ENCODE results near the gene NUDT12. TPM values are rescaled to one million over a fixed set of nuclear protein-coding genes. Genes with fewer than 3 reads are reported as not detected.

Gene NUDT12
- 1 to 10 TPM; 5.3 to 5.5 TPM for total RNA-seq

GRCh38 chr5:103562453-103563157, at the start of gene NUDT12:
NUDT12 (minus strand) TSS chr5:103562789; CDS start chr5:103560248, 2,541 bp downstream.
- Mint-ChIP-seq H3K4me1 (peaks cover 10% of the 10 kb centered on the region), H3K27me3 (no peaks in the 10 kb centered on the region), H3K4me3 (peak within 1 kb of the TSS; percentile 89), H3K36me3 (peaks cover 2% of the 10 kb centered on the region), H3K27ac (peak within 1 kb of the TSS; percentile 83), H3K9me3 (no peaks in the 10 kb centered on the region)
- peak; percentile 79 for DNase-seq

- no peak overlapping the region for H3K27ac Mint-ChIP-seq
- DNase-seq = no peak
- H3K36me3 Mint-ChIP-seq = no peaks in the 10 kb centered on the region
- no peak overlapping the region for H3K4me3 Mint-ChIP-seq
- no peaks in the 10 kb centered on the region for H3K4me1 Mint-ChIP-seq
- no peaks in the 10 kb centered on the region for H3K27me3 Mint-ChIP-seq
- H3K9me3 Mint-ChIP-seq = no peaks in the 10 kb centered on the region
These were observed 44.8 kb upstream of the NUDT12 start for GRCh38 chr5:103607346-103607745.

GRCh38 chr5:103605277-103605676, 42.7 kb upstream of the NUDT12 start:
- no peak for DNase-seq
- Mint-ChIP-seq H3K36me3 (no peaks in the 10 kb centered on the region), H3K27ac (no peak overlapping the region), H3K9me3 (no peaks in the 10 kb centered on the region), H3K4me3 (no peak overlapping the region), H3K4me1 (no peaks in the 10 kb centered on the region), H3K27me3 (no peaks in the 10 kb centered on the region)

GRCh38 chr5:103602438-103602837, 39.8 kb upstream of the NUDT12 start:
- H3K9me3 Mint-ChIP-seq = no peaks in the 10 kb centered on the region

GRCh38 chr5:103601314-103601713, 38.7 kb upstream of the NUDT12 start:
- Mint-ChIP-seq H3K4me3 (no peak overlapping the region), H3K27me3 (no peaks in the 10 kb centered on the region), H3K9me3 (no peaks in the 10 kb centered on the region), H3K4me1 (no peaks in the 10 kb centered on the region), H3K27ac (no peak overlapping the region), H3K36me3 (no peaks in the 10 kb centered on the region)
- no peak for DNase-seq

More at GRCh38 chr5:103602438-103602837, 39.8 kb upstream of the NUDT12 start:
- DNase-seq = no peak
- Mint-ChIP-seq H3K4me3 (no peak overlapping the region), H3K4me1 (no peaks in the 10 kb centered on the region), H3K36me3 (no peaks in the 10 kb centered on the region), H3K27ac (no peak overlapping the region), H3K27me3 (no peaks in the 10 kb centered on the region)

- DNase-seq = no peak
- H3K4me1 Mint-ChIP-seq = no peaks in the 10 kb centered on the region
These were observed 37.5 kb upstream of the NUDT12 start for GRCh38 chr5:103600086-103600485.

GRCh38 chr5:103598997-103599566, 36.5 kb upstream of the NUDT12 start:
- DNase-seq = no peak
- no peaks in the 10 kb centered on the region for H3K36me3 Mint-ChIP-seq
- H3K4me3 Mint-ChIP-seq = no peak overlapping the region
- no peak overlapping the region for H3K27ac Mint-ChIP-seq
- no peaks in the 10 kb centered on the region for H3K27me3 Mint-ChIP-seq
- H3K9me3 Mint-ChIP-seq = no peaks in the 10 kb centered on the region
- H3K4me1 Mint-ChIP-seq = no peaks in the 10 kb centered on the region

More at GRCh38 chr5:103600086-103600485, 37.5 kb upstream of the NUDT12 start:
- Mint-ChIP-seq H3K27ac (no peak overlapping the region), H3K27me3 (no peaks in the 10 kb centered on the region), H3K4me3 (no peak overlapping the region), H3K36me3 (no peaks in the 10 kb centered on the region), H3K9me3 (no peaks in the 10 kb centered on the region)

GRCh38 chr5:103590221-103590620, 27.6 kb upstream of the NUDT12 start:
- no peaks in the 10 kb centered on the region for H3K4me1 Mint-ChIP-seq
- H3K36me3 Mint-ChIP-seq = no peaks in the 10 kb centered on the region
- H3K27me3 Mint-ChIP-seq = no peaks in the 10 kb centered on the region
- no peak overlapping the region for H3K4me3 Mint-ChIP-seq
- H3K27ac Mint-ChIP-seq = no peak overlapping the region
- DNase-seq = no peak
- no peaks in the 10 kb centered on the region for H3K9me3 Mint-ChIP-seq

GRCh38 chr5:103589776-103590175, 27.2 kb upstream of the NUDT12 start:
- no peak for DNase-seq
- Mint-ChIP-seq H3K4me1 (no peaks in the 10 kb centered on the region), H3K27me3 (no peaks in the 10 kb centered on the region), H3K9me3 (no peaks in the 10 kb centered on the region), H3K27ac (no peak overlapping the region), H3K4me3 (no peak overlapping the region), H3K36me3 (no peaks in the 10 kb centered on the region)

- H3K4me1 Mint-ChIP-seq = no peaks in the 10 kb centered on the region
- no peaks in the 10 kb centered on the region for H3K36me3 Mint-ChIP-seq
- no peak overlapping the region for H3K4me3 Mint-ChIP-seq
- H3K27me3 Mint-ChIP-seq = no peaks in the 10 kb centered on the region
- DNase-seq = no peak
- no peaks in the 10 kb centered on the region for H3K9me3 Mint-ChIP-seq
- no peak overlapping the region for H3K27ac Mint-ChIP-seq
These were observed 26.8 kb upstream of the NUDT12 start for GRCh38 chr5:103589357-103589756.

- DNase-seq = no peak
- H3K27ac Mint-ChIP-seq = no peak overlapping the region
- H3K36me3 Mint-ChIP-seq = no peaks in the 10 kb centered on the region
These were observed 24.7 kb upstream of the NUDT12 start for GRCh38 chr5:103587185-103587748.

GRCh38 chr5:103582364-103582763, 19.8 kb upstream of the NUDT12 start:
- Mint-ChIP-seq H3K9me3 (no peaks in the 10 kb centered on the region), H3K36me3 (no peaks in the 10 kb centered on the region), H3K4me3 (no peak overlapping the region), H3K27ac (no peak overlapping the region), H3K27me3 (peaks cover 5% of the 10 kb centered on the region), H3K4me1 (no peaks in the 10 kb centered on the region)
- no peak for DNase-seq

More at GRCh38 chr5:103587185-103587748, 24.7 kb upstream of the NUDT12 start:
- H3K27me3 Mint-ChIP-seq = no peaks in the 10 kb centered on the region
- H3K9me3 Mint-ChIP-seq = no peaks in the 10 kb centered on the region
- no peaks in the 10 kb centered on the region for H3K4me1 Mint-ChIP-seq
- H3K4me3 Mint-ChIP-seq = no peak overlapping the region

- Mint-ChIP-seq H3K4me3 (no peak overlapping the region), H3K27ac (no peak overlapping the region), H3K9me3 (no peaks in the 10 kb centered on the region), H3K4me1 (no peaks in the 10 kb centered on the region), H3K27me3 (peaks cover 5% of the 10 kb centered on the region), H3K36me3 (no peaks in the 10 kb centered on the region)
- DNase-seq = no peak
These were observed 10.8 kb upstream of the NUDT12 start for GRCh38 chr5:103573411-103573810.

GRCh38 chr5:103572454-103572853, 9.9 kb upstream of the NUDT12 start:
- H3K27me3 Mint-ChIP-seq = peaks cover 5% of the 10 kb centered on the region
- H3K36me3 Mint-ChIP-seq = no peaks in the 10 kb centered on the region
- no peak for DNase-seq
- H3K27ac Mint-ChIP-seq = no peak overlapping the region
- H3K9me3 Mint-ChIP-seq = no peaks in the 10 kb centered on the region
- H3K4me1 Mint-ChIP-seq = no peaks in the 10 kb centered on the region
- H3K4me3 Mint-ChIP-seq = no peak overlapping the region

- Mint-ChIP-seq H3K27me3 (peaks cover 5% of the 10 kb centered on the region), H3K4me1 (no peaks in the 10 kb centered on the region), H3K9me3 (no peaks in the 10 kb centered on the region), H3K4me3 (no peak overlapping the region), H3K27ac (no peak overlapping the region), H3K36me3 (no peaks in the 10 kb centered on the region)
- no peak for DNase-seq
These were observed 9.1 kb upstream of the NUDT12 start for GRCh38 chr5:103571730-103572129.
